ENCODE results near the gene GPHB5.
"Not testable (repeated sequence)": the region's sequence is repeated elsewhere in the genome, so short reads cannot be mapped to it uniquely, and the experiment has no call there.

Gene GPHB5, protein sequence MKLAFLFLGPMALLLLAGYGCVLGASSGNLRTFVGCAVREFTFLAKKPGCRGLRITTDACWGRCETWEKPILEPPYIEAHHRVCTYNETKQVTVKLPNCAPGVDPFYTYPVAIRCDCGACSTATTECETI

GRCh38 chr14:63318835-63319234 is at the start of gene GPHB5:
Gene GPHB5 (minus strand): TSS chr14:63318935. CDS start chr14:63317849, 1,086 bp downstream.
- no peak for DNase-seq

GRCh38 chr14:63367742-63368364 is 49.1 kb upstream of the GPHB5 start:
- no peak for DNase-seq

- DNase-seq: no peak
Observed at GRCh38 chr14:63362389-63362819, 43.7 kb upstream of the GPHB5 start.

DNA sequence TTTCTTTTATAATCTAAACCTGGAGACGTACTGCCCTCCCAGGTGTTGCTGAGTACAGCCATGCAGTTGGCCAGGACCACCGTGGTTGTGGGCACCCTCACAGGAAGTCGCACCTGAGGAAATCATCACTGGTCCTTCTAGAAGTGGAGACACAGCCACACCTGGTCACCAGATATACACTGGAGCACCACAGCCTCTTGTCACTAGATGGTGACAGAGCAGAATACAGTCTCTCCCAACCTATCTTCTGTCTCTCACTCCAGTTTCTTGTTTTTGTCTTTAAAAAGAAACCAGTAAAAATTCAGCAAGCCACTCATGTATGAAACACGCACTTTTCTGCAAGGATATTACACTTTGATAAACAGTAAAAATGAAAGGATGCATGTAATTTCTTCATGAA is 43.1 kb upstream of the GPHB5 start:
- DNase-seq: no peak

DNA sequence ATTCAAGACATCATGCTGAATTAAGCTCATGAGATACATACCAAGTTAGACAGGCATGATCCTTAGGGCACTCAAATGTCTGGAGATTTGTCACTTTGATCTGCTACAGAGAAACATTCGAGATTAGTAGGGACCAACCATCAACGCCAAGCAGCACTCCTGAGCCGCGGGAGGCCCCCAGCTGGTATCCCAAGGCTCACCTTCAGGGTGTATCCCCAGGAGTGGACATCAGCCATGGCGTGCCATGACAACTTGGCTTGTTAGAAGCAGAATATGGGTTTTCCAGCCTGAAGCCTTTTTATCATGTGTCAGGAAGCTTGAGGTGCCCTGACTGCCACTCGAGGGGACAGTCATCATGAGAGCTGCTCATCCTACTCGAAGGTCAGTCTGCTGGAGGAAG is 39.1 kb upstream of the GPHB5 start:
- DNase-seq: no peak

DNA sequence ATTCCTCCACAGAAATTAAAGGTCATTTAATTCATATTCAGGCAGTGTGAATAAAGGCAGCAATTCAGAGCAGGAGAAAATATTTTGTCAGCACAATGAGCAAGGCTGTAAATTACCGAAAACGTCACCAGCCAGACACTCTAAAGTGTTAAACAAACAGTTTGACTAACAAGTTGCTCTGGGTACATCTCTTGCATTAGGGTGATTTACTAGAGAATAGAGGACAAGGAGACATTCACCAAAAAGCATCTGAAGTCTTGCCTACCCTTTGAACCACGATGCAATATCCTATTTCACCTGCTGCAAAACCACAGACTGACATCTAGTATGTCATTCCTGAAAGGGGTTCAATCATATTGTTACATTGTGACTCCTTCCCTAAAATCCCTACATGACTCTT is 27.1 kb upstream of the GPHB5 start:
- DNase-seq: no peak

GRCh38 chr14:63344336-63344735 is 25.6 kb upstream of the GPHB5 start:
- no peak for DNase-seq

DNA sequence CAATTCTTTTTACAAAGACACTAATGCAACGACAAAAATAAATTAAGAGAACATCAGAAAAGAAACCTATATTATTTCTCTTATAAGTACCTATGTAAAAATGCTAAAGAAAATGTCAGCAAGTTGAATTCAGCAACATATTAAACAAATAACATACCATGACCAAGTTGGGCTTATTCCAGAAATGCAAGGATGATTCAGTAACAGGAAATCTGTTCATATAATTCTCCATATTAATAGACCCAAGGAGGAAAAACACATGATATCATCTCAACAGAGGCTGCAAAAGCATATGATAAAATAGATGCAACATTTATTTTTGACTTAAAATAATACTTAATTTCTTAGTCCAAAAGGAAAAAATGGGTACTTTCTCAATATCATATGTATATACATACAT is 25.1 kb upstream of the GPHB5 start:
- DNase-seq: no peak

DNA sequence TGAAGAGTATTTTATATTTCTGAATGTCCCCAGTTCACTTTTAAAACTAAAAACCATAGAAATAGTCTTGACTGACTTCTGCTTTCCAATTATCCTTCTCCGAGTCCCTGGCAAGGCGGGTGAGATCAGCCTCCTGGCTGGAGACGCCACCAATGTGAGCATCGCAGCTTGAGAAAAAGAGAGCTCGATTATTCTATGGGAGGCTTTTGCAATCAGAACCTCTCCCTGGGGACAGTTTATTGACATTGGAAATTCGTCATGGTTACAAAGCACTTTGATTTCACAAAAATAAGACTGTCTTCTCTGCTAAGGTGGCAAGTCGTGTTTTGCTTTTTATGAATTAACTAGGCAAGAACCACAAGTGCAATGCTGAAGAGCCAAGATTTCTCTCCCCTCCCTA is 23.6 kb upstream of the GPHB5 start:
- no peak for DNase-seq

DNA sequence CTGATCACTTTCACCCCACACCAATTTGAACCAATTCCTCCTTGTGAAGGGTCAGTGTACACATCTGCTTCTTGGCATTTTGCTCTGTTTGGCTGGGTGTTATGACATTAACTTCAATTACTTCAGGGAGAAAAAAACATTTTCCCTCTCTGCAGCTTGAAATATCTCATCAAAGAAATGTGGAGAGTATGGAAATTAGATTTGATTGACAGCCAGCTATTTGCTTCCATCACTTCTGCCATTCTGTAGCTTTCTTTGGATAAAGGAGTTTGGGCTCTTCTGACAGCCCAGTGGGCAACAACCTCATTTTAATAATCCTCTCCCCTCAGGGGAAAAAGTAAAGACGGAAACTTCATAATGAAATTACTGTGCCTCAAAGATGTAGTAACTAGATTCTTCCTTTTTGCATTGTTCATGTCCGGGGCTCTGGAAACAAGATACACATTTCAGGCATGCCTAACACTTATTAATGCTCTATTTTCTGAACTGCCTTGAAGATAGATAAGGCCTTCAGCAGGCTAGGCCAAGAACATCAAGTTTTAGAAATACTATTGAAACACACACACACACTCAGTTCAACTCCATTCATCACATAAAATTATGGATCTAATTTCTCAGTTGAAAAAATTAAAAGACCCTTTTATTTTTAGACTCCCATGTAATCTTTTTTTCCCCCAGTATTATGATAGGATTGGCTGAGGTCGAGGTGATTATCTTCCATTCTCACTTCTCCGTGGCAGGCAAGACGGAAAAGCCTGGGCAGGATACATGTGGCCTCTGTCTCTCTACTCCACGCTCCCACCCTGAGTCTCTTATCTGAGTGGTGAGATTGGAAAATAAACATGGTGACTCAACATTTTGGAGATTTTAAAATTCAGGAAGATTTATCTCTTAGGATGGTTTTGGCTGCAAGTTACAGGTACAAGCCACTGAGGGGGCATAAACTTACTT is 10.3 kb upstream of the GPHB5 start:
- no peak for DNase-seq

DNA sequence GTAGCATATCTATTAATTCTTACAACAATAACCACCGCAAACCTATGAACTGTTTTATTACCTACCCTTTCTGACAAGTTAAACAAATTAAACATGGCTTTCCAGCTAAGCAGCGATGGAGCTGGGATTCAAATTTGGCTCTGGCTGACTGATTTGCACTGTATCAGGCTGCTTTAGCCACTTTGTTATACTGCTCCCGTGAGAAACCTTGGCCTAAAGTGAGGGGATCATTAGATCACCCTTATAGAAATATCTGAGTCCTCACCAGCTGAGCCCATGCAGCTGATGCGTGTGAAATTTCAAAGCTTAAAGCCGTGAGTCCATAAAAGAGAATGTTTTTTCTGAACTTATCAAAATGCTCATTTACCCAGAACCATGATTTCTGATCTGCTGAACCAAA is 8.1 kb upstream of the GPHB5 start:
- DNase-seq: no peak

GRCh38 chr14:63322897-63323573 is 4.3 kb upstream of the GPHB5 start:
- DNase-seq: no peak

- no peak for DNase-seq
Observed at GRCh38 chr14:63322472-63322871, 3.7 kb upstream of the GPHB5 start.

DNA sequence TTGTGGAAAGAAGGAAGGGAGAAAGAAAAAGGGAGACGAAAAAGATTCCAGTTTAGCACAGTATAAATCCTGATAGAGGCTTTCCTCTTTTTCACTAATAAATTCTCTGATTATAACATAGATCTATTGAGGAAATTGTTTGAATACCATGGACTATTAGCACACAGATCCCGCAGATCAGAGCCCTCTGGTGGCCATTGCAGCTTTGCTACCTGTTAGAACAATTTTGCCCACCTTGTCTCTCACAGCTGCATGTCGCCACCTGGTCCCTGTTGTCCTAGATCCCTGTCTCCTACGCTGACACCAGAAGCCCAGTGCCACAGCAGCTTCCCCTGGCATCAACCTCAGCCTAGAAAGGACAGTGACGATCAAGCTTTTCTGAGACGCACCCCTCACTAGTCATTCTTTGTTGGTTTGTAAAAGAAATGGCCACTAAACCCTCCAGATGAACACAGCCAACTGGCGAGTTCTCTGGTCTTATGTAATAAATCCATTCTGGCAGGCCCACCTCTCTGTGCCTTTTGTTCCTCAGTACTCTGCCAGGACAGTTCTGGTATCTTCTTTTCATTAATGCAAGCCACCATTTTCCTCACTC is 9.9 kb downstream of the GPHB5 start:
- DNase-seq: no peak

DNA sequence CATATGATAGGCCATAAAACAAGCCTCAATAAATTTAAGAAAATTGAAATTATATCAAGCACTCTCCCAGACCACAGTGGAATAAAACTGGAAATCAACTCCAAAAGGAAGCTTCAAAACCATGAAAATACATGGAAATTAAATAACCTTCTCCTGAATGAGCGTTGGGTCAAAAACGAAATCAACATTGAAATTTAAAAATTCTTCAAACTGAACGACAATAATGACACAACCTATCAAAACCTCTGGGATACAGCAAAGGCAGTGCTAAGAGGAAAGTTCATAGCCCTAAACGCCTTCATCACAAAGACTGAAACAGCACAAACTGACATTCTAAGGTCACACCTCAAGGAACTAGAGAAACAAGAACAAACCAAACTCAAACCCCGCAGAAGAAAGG is 14.3 kb downstream of the GPHB5 start:
- not testable (repeated sequence) for DNase-seq

DNA sequence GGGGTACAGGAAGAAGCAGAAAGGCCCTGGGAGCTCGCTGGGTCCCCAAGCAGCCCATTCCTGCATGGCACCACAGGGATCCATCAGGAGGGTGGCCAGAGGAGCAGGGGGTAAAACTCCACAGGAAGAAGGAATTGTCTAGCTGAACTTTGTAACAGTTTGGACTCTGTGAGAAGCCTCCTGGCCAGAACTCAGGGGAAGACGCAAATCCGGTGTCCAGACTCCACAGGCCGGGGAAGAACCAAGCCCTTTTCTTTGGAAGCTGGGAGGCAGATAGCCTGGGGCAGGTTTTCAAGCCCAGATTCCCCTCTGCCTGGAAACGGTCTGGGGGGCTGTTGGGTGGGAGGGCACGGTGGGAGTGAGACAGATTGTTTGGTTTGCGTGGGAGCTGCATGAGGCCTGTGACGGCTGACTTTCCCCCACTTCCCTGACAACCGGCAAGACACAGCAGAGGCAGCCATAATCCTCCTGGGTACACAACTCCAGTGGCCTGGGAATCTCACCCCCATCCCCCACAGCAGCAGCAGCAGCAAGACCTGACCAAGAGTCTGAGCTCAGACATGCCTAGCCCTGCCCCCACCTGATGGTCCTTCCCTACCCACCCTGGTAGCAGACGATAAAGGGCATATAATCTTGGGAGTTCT is 16.7 kb downstream of the GPHB5 start:
- no peak for DNase-seq

DNA sequence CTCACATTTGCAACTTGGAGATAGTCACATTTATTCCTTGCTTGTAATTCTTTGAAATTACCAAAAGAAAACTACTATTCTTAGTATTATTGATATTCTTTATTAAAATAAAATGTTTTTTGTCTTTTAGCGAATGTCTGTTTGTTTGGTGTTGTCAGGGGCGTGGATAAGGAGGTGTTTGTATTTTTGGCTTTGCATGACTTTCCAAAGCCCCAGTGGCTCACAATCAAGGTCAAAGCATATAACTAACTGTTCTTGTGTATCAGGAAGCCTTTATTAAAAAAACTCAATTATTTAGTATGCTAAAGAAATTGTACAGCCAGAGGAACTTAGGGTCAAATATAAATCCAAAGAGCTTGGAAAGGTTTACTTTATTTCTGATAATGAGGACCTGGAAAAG is 17.9 kb downstream of the GPHB5 start:
- DNase-seq: no peak

DNA sequence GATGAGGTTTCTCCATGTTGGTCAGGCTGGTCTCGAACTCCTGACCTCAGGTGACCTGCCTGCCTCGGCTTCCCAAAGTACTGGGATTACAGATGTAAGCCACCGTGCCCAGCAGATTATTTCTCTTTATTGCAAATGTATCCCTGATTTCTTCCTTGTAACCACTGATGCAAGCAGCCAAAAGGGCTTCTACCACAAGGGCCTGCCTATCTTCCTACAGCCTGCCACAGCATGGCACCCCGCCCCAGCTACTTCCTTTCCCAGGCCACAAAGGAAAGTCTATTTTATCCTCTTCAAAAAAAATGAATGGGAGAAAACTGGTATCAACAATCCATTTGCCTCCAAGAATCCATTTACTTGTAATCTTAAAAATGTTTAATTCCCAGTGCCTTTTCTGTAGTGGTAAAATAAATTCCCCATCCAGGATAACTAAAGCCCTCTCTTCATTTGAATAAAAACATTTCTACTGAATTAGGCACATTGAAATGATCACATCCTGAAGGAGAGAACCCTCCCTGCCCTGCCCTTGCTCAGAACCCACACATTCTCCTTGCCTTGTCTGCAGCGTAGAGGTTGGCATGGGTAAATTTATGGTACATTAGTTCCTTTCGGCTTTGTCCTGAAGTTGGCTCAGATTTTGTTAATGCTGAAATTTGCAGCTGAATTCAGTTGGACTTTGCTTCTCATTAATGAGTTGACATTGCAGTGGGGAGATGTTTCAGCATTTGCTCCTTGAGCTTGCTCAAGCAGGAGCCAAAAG is 19.2 kb downstream of the GPHB5 start:
- DNase-seq: no peak

DNA sequence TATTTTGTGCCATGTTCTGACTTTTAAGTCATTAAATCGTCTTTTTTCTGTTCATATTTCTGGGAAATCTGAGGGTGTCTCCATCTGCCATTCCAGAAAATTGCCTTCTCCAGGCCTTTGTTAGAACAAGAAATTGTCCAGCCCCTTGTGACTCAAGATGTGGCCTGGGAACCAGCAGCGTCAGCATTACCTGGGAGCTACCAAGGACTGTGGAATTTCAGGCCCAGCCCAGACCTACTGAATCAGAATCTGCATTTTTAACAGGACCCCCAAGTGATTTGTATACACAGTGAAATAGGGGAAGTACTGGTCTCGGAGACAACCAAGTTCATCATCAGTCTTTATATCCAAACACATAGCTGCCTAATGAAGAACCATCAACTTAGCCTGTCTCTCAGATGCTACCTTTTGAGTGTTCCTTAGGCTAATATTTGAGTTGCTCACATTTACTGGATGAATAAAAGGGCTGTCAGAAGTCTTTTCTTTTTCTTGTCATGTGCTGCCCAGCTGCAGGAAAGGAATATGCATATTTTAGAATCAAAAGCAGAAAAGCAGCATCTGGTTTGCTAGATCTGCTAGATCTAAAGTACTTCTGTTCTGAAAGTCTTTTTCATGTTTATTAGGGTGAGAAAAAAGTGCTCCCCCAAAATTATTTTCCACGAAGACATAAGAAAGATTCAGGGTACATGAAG is 21.2 kb downstream of the GPHB5 start:
- DNase-seq: no peak

DNA sequence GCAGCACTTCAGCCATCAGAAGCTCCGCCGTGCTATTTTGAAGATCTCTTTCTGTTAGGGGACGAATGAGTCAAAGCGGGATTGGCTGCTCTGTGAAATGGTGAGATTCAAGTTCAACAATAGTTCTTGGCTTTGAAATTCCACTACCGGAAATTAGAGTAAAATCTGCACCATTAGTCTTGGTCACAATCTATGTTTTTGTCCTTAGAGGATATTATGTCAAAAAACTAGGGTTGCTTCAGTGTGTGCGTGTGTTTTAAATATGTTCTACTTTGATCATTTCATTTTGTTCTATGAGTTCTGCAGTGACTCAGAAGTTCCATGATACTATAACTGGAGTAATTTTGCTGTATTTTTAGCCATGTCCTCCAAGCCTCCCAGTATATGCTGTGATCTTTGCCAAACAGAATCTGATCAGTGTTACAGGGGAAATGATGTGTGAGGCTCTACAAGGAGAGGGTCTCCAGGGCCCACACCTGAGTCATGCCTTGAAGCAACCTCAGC is 22.6 kb downstream of the GPHB5 start:
- DNase-seq: no peak

GRCh38 chr14:63295231-63295685 is 23.5 kb downstream of the GPHB5 start:
- no peak for DNase-seq

All from GDM1 (cell line).